Measurements from ENCODE around the gene CD244. TPM values are rescaled to one million over a fixed set of nuclear protein-coding genes. Genes with fewer than 3 reads are reported as not detected.

The CD244 gene
- total RNA-seq, 2 experiments from 2014 or later = not detected

DNA sequence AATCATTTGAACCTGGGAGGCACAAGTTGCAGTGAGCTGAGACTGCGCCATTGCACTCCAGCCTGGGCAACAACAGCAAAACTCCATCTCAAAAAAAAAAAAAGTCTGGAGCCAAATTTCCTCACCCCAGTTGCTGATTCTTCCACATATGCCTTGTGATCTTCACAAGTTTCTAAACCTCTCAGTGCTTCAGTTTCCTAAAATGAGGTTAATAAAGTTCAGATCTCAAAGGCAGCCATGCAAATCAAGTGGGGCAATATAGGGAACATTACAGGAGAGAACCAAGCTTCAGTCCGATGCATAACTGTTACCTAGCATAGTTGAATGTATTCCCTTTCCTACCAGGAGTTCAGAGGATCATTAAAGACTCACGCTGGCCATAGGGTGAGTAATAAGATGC, 17.5 kb upstream of the CD244 start:
- H2AFZ ChIP-seq (ENCODE audit: low read length) = no peak overlapping the region
- no peak for TF ChIP-seq EZH2phosphoT487 (IDR thresholded peaks at IDR 0.05; ENCODE audit: borderline replicate concordance, low read depth, low read length)
- TF ChIP-seq, protein P1, sequence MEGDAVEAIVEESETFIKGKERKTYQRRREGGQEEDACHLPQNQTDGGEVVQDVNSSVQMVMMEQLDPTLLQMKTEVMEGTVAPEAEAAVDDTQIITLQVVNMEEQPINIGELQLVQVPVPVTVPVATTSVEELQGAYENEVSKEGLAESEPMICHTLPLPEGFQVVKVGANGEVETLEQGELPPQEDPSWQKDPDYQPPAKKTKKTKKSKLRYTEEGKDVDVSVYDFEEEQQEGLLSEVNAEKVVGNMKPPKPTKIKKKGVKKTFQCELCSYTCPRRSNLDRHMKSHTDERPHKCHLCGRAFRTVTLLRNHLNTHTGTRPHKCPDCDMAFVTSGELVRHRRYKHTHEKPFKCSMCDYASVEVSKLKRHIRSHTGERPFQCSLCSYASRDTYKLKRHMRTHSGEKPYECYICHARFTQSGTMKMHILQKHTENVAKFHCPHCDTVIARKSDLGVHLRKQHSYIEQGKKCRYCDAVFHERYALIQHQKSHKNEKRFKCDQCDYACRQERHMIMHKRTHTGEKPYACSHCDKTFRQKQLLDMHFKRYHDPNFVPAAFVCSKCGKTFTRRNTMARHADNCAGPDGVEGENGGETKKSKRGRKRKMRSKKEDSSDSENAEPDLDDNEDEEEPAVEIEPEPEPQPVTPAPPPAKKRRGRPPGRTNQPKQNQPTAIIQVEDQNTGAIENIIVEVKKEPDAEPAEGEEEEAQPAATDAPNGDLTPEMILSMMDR (conservative IDR thresholded peaks at IDR 0.05; ENCODE audit: low read length) = no peak
- intact Hi-C loops (cut with micrococcal nuclease; ENCODE audit: unreplicated experiment) = no loop called here
- no peaks in the 10 kb centered on the region for H3K36me3 ChIP-seq (ENCODE audit: insufficient read depth, low read length)
- H3K4me2 ChIP-seq (ENCODE audit: low read length) = no peak overlapping the region
- no peak overlapping the region for H3K27ac ChIP-seq (ENCODE audit: low read depth, low read length, poor library complexity, severe bottlenecking)
- H3K9me2 ChIP-seq (ENCODE audit: insufficient read depth, low read length) = no peaks in the 10 kb centered on the region
- ChIA-PET POLR2A (interaction anchor here (0.6 kb wide), 1 partner anchor 941 kb away, joined by 3 read pairs; no protein-coding TSS in a partner anchor), CTCF (ENCODE audit: unreplicated experiment) (no interaction called here)
- no peaks in the 10 kb centered on the region for H3K79me2 ChIP-seq (ENCODE audit: insufficient read depth, low read depth, low read length)
- BruUV-seq (replicated peaks) = no TSS peak
- H4K20me1 ChIP-seq (ENCODE audit: insufficient read depth, low read length) = no peaks in the 10 kb centered on the region
- DNase-seq (ENCODE audit: low spot score) = no peak
- no peak overlapping the region for H3K4me3 ChIP-seq (ENCODE audit: low read depth, low read length, poor library complexity, severe bottlenecking)
- no peaks in the 10 kb centered on the region for H3K9me3 ChIP-seq (ENCODE audit: low read length)
- H3K4me1 ChIP-seq (ENCODE audit: insufficient read depth, low read length, poor library complexity, severe bottlenecking) = no peaks in the 10 kb centered on the region

DNA sequence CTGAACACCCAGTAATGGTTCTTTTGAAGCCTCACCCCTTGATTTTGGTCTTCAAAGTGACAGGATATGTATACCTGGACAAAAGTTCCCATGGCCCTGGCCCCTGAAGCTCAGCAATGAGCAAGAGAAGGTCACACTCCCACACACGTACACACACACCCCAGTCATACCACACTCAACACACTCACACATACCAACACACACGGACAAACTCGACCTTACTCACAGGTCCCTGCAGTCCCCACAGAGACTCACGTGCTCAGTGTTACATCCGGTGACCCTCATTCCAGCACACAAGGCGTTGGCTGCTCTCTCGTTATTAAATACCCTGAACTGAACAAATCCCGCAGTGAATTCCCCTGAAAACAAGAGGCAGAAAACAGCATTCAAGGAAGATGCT, 16.4 kb upstream of the CD244 start:
- CTCF ChIA-PET (ENCODE audit: unreplicated experiment) = interaction anchor here (1.1 kb wide), 1 partner anchor 99 kb away, joined by 3 read pairs; no protein-coding TSS in a partner anchor
- no peaks in the 10 kb centered on the region for H4K20me1 ChIP-seq (ENCODE audit: insufficient read depth, low read length)
- H3K9me2 ChIP-seq (ENCODE audit: insufficient read depth, low read length) = no peaks in the 10 kb centered on the region
- no peaks in the 10 kb centered on the region for H3K79me2 ChIP-seq (ENCODE audit: insufficient read depth, low read depth, low read length)
- H2AFZ ChIP-seq (ENCODE audit: low read length) = no peak overlapping the region
- H3K36me3 ChIP-seq (ENCODE audit: insufficient read depth, low read length) = no peaks in the 10 kb centered on the region
- intact Hi-C loops (cut with micrococcal nuclease; ENCODE audit: unreplicated experiment) = no loop called here
- no peak for TF ChIP-seq EZH2phosphoT487 (IDR thresholded peaks at IDR 0.05; ENCODE audit: borderline replicate concordance, low read depth, low read length)
- TF ChIP-seq, protein P1 (conservative IDR thresholded peaks at IDR 0.05; ENCODE audit: low read length) = no peak
- H3K9me3 ChIP-seq (ENCODE audit: low read length) = no peaks in the 10 kb centered on the region
- no peak overlapping the region for H3K4me2 ChIP-seq (ENCODE audit: low read length)
- DNase-seq (ENCODE audit: low spot score) = no peak
- no peak overlapping the region for H3K4me3 ChIP-seq (ENCODE audit: low read depth, low read length, poor library complexity, severe bottlenecking)
- no peaks in the 10 kb centered on the region for H3K4me1 ChIP-seq (ENCODE audit: insufficient read depth, low read length, poor library complexity, severe bottlenecking)
- H3K27ac ChIP-seq (ENCODE audit: low read depth, low read length, poor library complexity, severe bottlenecking) = no peak overlapping the region
- no TSS peak for BruUV-seq (replicated peaks)
- POLR2A ChIA-PET = no interaction called here

DNA sequence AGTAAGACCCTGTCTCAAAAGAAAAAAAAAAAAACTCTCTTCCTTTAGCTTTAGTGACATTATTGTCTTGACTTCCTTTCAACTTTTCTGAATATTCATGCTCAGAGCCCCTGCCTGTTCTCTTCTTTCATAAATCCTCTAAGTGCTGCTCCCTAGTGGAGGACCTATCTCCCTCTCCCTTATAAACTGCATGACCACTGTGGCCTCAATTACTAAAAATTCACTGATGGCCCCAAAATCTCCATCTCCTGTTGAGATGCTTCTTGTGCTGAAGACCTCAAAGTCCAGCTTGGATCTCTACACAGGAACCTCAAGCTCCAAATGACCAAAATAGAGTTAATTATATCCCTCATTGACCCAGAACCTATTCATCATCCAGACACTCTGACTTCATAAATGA, 14.5 kb upstream of the CD244 start:
- no TSS peak for BruUV-seq (replicated peaks)
- no peak overlapping the region for H3K4me3 ChIP-seq (ENCODE audit: low read depth, low read length, poor library complexity, severe bottlenecking)
- no peaks in the 10 kb centered on the region for H3K9me3 ChIP-seq (ENCODE audit: low read length)
- H4K20me1 ChIP-seq (ENCODE audit: insufficient read depth, low read length) = no peaks in the 10 kb centered on the region
- ChIA-PET CTCF (ENCODE audit: unreplicated experiment) (no interaction called here), POLR2A (interaction anchor here (0.6 kb wide), 1 partner anchor 34 kb away, joined by 4 read pairs; no protein-coding TSS in a partner anchor)
- peak; percentile 53 for DNase-seq (ENCODE audit: low spot score)
- TF ChIP-seq, protein P1 (conservative IDR thresholded peaks at IDR 0.05; ENCODE audit: low read length) = peak; percentile 76
- TF ChIP-seq EZH2phosphoT487 (IDR thresholded peaks at IDR 0.05; ENCODE audit: borderline replicate concordance, low read depth, low read length) = no peak
- no peak overlapping the region for H2AFZ ChIP-seq (ENCODE audit: low read length)
- H3K4me1 ChIP-seq (ENCODE audit: insufficient read depth, low read length, poor library complexity, severe bottlenecking) = no peaks in the 10 kb centered on the region
- no peaks in the 10 kb centered on the region for H3K79me2 ChIP-seq (ENCODE audit: insufficient read depth, low read depth, low read length)
- H3K4me2 ChIP-seq (ENCODE audit: low read length) = no peak overlapping the region
- H3K27ac ChIP-seq (ENCODE audit: low read depth, low read length, poor library complexity, severe bottlenecking) = no peak overlapping the region
- H3K36me3 ChIP-seq (ENCODE audit: insufficient read depth, low read length) = no peaks in the 10 kb centered on the region
- intact Hi-C loops (cut with micrococcal nuclease; ENCODE audit: unreplicated experiment) = loop anchor here (1.0 kb wide), 1 partner anchor 42 kb away; no protein-coding TSS in a partner anchor
- no peaks in the 10 kb centered on the region for H3K9me2 ChIP-seq (ENCODE audit: insufficient read depth, low read length)
